Kidney (tissue), 14 donors: ENCODE measurements around the gene CCDC34. TPM values are rescaled to one million over a fixed set of nuclear protein-coding genes. Genes with fewer than 3 reads are reported as not detected.

Experiments used
- DNase-seq, 5 donors: peaks; one replicate each; pipeline ENCODE4 v3.0.0-alpha.2; 2013 to 2020
- FAIRE-seq: peaks from 2 replicates; lab custom pipeline; 2012; peaks lifted over from hg19 to GRCh38; lab: Jason Lieb, UNC
- H3K27ac ChIP-seq, 2 donors: one replicate each; pipeline ENCODE4 v1.7.0; 2013; ENCODE audit warnings: low read depth in 2 of 2, low read length in 2 of 2, inconsistent platforms in 1 of 2
- H3K27me3 ChIP-seq: one replicate; pipeline ENCODE4 v1.7.1; 2013; ENCODE audit warnings: low read length, inconsistent platforms; ENCODE audit not compliant: control insufficient read depth, insufficient read depth
- H3K36me3 ChIP-seq, 3 donors: one replicate each; pipeline versions ENCODE4 v1.7.0 to v1.7.1; 2013; ENCODE audit warnings: low read length in 3 of 3, control low read depth in 1 of 3, inconsistent platforms in 1 of 3; ENCODE audit not compliant: insufficient read depth in 3 of 3, control insufficient read depth in 2 of 3
- H3K4me1 ChIP-seq, 3 donors: one replicate each; pipeline versions ENCODE4 v1.7.0 to v1.7.1; 2013; ENCODE audit warnings: low read length in 3 of 3, inconsistent platforms in 1 of 3, low read depth in 1 of 3; ENCODE audit not compliant: control insufficient read depth in 2 of 3, insufficient read depth in 2 of 3
- H3K4me3 ChIP-seq, 3 donors: one replicate each; pipeline versions ENCODE4 v1.7.0 to v1.8.1; 2013; ENCODE audit warnings: low read length in 3 of 3, control low read depth in 1 of 3, inconsistent platforms in 1 of 3
- H3K9ac ChIP-seq, 3 donors: one replicate each; pipeline versions ENCODE4 v1.7.0 to v1.7.1; 2013; ENCODE audit warnings: low read length in 3 of 3, control low read depth in 1 of 3, inconsistent platforms in 1 of 3
- H3K9me3 ChIP-seq, 3 donors: one replicate each; pipeline versions ENCODE4 v1.7.0 to v1.7.1; 2013; ENCODE audit warnings: low read length in 3 of 3, control low read depth in 1 of 3, inconsistent platforms in 1 of 3; ENCODE audit not compliant: control insufficient read depth in 2 of 3, insufficient read depth in 1 of 3
- intact Hi-C: fragments of 100-400 bp; cut with DNase I; formaldehyde crosslinking; loops from one replicate; pipeline ENCODE4 v1.11.1; 2022
- polyA plus RNA-seq: library from polyadenylated mRNA; stranded (reverse); fragments of 350-450 nt; fragmentation: Illumina TruSeq; extraction: RNeasy Lipid Tissue Mini Kit (QIAGEN cat#74804); gene quantifications from one replicate; pipeline ENCODE4 v1.2.3, GENCODE V29; 2014; ENCODE audit warnings: low read depth, low replicate concordance; ENCODE audit not compliant: insufficient read depth
- total RNA-seq: library from RNA; stranded (reverse); fragmentation: NEBNext Ultra II Directional; extraction: Animal tissue kit (Norgen Biotek cat#: 25700); gene quantifications from one replicate; pipeline ENCODE4 v1.2.1, GENCODE V29; 2021
- TF ChIP-seq, protein P1 (sequence below): IDR thresholded peaks from 3 replicates; pipeline ENCODE4 v1.5.1; 2012; ENCODE audit warnings: mild to moderate bottlenecking, moderate library complexity, borderline replicate concordance; ENCODE audit not compliant: insufficient read depth; ENCODE audit errors: extremely low read depth
- donor health status: control.
- donor health status: control.
- donor health status: control.
- donor health status: control.
- donor health status: control.
- donor health status: DM: yes; HTN: yes; CAD: no.
- donor health status: Normal renal cell carcinoma (clear cell type).

Gene CCDC34
- total and polyA plus RNA-seq, 2 donors from 2014 or later: 5.4 to 6.0 TPM

DNA sequence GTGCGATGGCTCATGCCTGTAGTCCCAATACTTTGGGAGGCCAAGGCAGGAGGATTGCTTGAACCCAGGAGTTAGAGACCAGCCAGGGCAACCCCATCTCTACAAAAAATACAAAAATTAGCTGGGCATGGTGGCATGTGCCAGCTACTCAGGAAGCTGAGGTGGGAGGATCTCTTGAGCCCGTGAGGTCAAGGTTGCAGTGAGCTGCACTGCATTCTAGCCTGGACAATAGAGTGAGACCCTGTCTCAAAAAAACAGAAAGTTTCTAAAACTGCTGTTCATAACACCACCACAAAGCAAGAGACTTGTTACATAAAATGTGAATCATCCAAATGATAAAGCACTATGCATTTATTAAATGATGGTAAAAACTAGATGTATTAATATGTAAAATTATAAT lies 40.2 kb upstream of the CCDC34 start:
- no peaks in the 10 kb centered on the region for H3K9me3 ChIP-seq
- H3K27me3 ChIP-seq: no peaks in the 10 kb centered on the region
- DNase-seq: no peak
- no peaks in the 10 kb centered on the region for H3K36me3 ChIP-seq
- no peak overlapping the region for H3K9ac ChIP-seq
- TF ChIP-seq, protein P1, sequence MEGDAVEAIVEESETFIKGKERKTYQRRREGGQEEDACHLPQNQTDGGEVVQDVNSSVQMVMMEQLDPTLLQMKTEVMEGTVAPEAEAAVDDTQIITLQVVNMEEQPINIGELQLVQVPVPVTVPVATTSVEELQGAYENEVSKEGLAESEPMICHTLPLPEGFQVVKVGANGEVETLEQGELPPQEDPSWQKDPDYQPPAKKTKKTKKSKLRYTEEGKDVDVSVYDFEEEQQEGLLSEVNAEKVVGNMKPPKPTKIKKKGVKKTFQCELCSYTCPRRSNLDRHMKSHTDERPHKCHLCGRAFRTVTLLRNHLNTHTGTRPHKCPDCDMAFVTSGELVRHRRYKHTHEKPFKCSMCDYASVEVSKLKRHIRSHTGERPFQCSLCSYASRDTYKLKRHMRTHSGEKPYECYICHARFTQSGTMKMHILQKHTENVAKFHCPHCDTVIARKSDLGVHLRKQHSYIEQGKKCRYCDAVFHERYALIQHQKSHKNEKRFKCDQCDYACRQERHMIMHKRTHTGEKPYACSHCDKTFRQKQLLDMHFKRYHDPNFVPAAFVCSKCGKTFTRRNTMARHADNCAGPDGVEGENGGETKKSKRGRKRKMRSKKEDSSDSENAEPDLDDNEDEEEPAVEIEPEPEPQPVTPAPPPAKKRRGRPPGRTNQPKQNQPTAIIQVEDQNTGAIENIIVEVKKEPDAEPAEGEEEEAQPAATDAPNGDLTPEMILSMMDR: no peak
- no peaks in the 10 kb centered on the region for H3K4me1 ChIP-seq
- H3K27ac ChIP-seq: no peak overlapping the region
- intact Hi-C loops: no loop called here
- H3K4me3 ChIP-seq: no peak overlapping the region
- FAIRE-seq: no peak

DNA sequence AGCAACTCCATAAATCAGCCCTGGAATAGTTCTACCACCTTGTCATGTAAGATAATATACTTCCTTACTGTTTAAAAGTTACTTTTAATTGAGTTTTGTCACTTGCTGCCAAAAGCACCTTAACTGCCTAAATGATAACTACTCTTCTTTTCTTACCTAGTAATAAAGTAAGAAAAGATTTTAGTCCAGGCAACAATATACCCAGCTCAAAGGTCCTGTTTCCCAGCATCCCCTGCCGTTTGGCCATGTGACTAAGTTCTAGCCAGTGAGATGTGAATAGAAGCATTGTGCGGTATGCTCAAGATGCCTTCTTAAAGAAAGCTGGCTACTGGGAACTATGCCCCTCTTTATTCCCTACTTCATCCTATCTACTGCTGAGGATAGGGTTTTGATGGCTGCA lies 39.4 kb upstream of the CCDC34 start:
- DNase-seq (no peak), FAIRE-seq (no peak)
- Histone ChIP-seq H3K27me3 (no peaks in the 10 kb centered on the region), H3K36me3 (no peaks in the 10 kb centered on the region), H3K9me3 (no peaks in the 10 kb centered on the region), H3K27ac (no peak overlapping the region), H3K4me1 (peaks cover 0 to 7% (median 5%) of the 10 kb centered on the region in 3 donors), H3K9ac (no peak overlapping the region), H3K4me3 (no peak overlapping the region)
- intact Hi-C loops: no loop called here
- TF ChIP-seq, protein P1: no peak

DNA sequence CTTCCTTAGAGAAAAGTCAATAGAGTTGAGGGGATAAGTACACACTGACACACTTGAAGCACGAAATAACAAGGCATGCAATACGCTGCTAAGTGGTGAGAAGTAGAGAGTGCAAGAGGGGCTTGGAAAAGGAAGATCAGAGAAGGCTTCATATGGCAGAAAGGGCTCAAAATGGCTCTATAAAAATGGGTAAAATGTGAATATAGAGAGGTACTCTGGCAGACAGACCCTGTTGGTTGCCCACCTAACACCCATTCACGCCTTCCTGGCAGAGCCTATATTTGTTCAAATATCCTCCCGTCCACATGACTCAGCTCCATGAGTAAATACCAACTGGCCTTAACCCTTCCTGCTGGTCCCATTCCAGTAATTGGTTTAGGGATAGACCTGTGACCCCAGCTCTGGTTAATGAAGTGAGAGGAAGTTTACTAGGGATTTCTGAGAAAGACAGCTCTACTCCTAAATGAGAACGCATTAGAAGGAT lies 38.9 kb upstream of the CCDC34 start:
- FAIRE-seq (no peak), DNase-seq (no peak)
- Histone ChIP-seq H3K27me3 (no peaks in the 10 kb centered on the region), H3K4me3 (no peak overlapping the region), H3K36me3 (no peaks in the 10 kb centered on the region), H3K27ac (no peak overlapping the region), H3K4me1 (peaks cover 4 to 13% (median 9%) of the 10 kb centered on the region in 3 donors), H3K9ac (no peak overlapping the region), H3K9me3 (no peaks in the 10 kb centered on the region)
- TF ChIP-seq, protein P1: no peak
- intact Hi-C loops: no loop called here

DNA sequence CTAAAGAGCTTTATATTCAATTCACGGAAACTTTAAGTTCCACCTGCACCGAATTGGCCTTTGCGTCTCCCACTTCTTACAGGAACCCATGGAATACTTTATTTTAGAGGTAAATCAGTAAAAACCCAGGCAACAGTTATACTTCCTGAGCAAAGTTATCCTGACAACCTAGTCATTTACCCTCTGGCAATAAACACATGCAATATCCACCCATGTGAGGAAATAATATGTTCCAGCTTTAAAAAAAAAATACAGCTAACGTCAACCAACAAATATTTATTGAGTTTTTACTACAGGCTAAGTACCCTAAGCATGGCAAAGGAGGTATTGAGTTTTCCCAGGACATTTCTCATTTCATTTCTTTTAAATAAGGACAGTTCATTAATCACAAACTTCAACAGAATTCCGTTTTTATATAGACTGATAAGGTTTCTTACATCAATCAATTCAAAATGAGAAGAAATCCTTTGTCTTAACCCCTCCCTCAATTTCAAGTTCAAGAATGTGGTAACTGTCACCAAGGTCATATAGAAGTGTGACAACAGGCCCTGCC lies 38.3 kb upstream of the CCDC34 start:
- Histone ChIP-seq H3K27ac (no peak overlapping the region), H3K4me1 (peaks cover 4 to 18% (median 10%) of the 10 kb centered on the region in 3 donors), H3K36me3 (no peaks in the 10 kb centered on the region), H3K9ac (no peak overlapping the region), H3K4me3 (no peak overlapping the region), H3K27me3 (no peaks in the 10 kb centered on the region), H3K9me3 (no peaks in the 10 kb centered on the region)
- DNase-seq (no peak), FAIRE-seq (no peak)
- TF ChIP-seq, protein P1: no peak
- intact Hi-C loops: no loop called here
